Motor neuron (in vitro differentiated cells): ENCODE results near the gene FXYD7. TPM values are rescaled to one million over a fixed set of nuclear protein-coding genes. Genes with fewer than 3 reads are reported as not detected.

Source experiments
- ATAC-seq, 8 experiments: fragments of 200-7000 bp; cut with Tn5 transposase; replicated peaks in 6 of 8; 2 replicates each; pipeline ENCODE4 v1.8.0; 2021; ENCODE audit warnings: mild to moderate bottlenecking in 8 of 8, moderate library complexity in 8 of 8
- H3K27ac ChIP-seq, 2 donors: fragments of 250-450 bp; sonication (Bioruptor Pico); 2 replicates each; pipeline ENCODE4 v1.9.0; 2021; ENCODE audit warnings: antibody characterized with exemption in 2 of 2, mild to moderate bottlenecking in 2 of 2, moderate library complexity in 1 of 2
- H3K4me1 ChIP-seq, 2 donors: fragments of 250-450 bp; sonication (Bioruptor Pico); replicated peaks in 1 of 2; 2 replicates each; pipeline ENCODE4 v1.6.1; 2021; ENCODE audit warnings: antibody characterized with exemption in 2 of 2, mild to moderate bottlenecking in 2 of 2, moderate library complexity in 1 of 2
- H3K4me3 ChIP-seq, 5 donors: fragments of 250-450 bp; sonication (Bioruptor Pico); 2 replicates each; pipeline ENCODE4 v1.9.0; 2021; ENCODE audit warnings: antibody characterized with exemption in 5 of 5, mild to moderate bottlenecking in 5 of 5, moderate library complexity in 4 of 5
- WGBS, 10 experiments: fragments of 450-650 bp; shearing (Covaris generic); methylation state at CpG; one replicate each; pipeline ENCODE4 v1.0.0; 2022; 5-methylcytosine and 5-hydroxymethylcytosine counted together
- in situ Hi-C, 9 experiments: fragments of 400-800 bp; cut with MboI; loops; one replicate each; pipeline ENCODE4 v1.15.0; 2021; ENCODE audit warnings: low sequenced_read_pairs in 9 of 9, low pct_unique_long_range_greater_than_20kb in 2 of 9; ENCODE audit not compliant: unreplicated experiment in 9 of 9
- total RNA-seq, 8 experiments: library from RNA; unstranded; fragments of 300-600 nt; gene quantifications; 2 replicates each; pipeline versions ENCODE4 v1.2.3 to v1.2.4, GENCODE V29; 2022

Gene FXYD7
- total RNA-seq, 8 experiments from 2014 or later: 1.1 to 27.8 (median 14.5) TPM; not detected in 2

DNA sequence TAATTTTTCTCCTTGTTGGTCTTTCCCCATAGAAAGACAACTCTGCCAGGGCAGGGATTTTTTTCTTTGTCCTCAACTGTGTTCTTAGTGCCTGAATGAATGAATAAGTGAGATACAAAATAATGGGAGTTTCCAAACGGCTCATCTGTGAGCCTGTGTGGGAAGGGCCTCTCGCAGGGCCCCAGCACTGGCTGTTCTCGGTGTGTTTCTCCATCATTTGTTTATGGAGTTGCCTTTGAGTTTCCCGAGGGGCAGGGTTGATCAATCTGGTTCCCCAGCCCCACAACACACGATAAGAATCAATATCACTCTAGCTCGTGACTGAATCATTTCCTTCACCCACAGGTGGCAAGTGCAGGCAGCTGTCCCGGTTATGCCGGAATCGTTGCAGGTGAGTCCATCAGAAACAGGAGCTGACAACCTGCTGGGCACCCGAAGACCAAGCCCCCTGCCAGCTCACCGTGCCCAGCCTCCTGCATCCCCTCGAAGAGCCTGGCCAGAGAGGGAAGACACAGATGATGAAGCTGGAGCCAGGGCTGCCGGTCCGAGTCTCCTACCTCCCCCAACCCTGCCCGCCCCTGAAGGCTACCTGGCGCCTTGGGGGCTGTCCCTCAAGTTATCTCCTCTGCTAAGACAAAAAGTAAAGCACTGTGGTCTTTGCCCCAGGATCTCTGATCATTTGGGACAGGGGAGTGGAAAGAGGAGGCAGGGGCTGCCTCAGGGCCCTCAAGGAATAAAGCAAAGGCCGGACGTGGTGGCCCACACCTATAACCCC lies 26.4 kb downstream of the FXYD7 start:
- H3K4me3 ChIP-seq: no peak overlapping the region
- WGBS, 10 experiments: 44 to 100% (median 62%) methylated on average over 1 to 10 of the region's 18 CpGs; no CpG with 5 or more reads in 3 of the 10 experiments
- H3K4me1 ChIP-seq: peaks cover 0 to 6% of the 10 kb centered on the region in 2 donors
- ATAC-seq: no peak
- H3K27ac ChIP-seq: no peak overlapping the region
- in situ Hi-C loops: loop anchor here in 1 of 9 experiments (25.0 kb wide), 1 partner anchor 93 kb away; the partner anchor contains the start of gene USF2

DNA sequence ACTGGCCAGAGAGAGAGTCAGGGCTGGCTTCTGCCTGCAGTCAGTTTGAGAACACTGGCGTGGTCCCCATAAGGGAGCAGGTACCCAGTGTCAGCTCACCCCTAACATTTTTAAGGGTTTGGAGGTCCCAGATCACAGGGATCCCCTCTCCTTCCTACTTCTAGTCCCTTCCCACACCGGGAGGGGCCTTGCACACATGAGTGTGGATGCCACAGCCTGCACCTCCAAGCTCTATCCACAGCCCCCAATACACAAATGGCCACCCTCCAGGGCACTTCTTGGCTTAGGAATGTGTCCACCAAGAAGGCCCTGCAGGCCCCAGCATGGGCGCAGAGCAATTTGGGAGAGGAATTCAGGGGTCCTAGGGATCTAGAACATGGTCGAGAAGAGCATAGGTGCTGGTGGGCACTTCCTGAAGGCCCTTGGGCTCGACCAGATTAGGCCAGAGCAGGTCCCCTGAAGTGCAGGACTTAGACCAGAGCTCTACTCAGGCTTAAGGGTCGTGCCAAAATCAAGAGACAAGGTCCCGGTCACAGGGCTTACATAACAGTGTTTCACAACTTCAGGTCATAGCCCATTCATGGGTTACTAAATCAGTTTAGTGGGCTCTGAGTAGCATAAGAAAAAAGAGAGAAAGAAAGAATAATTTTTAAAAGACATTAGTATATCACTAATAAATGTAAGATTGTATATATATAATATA lies 27.5 kb downstream of the FXYD7 start:
- in situ Hi-C loops: loop anchor here in 1 of 9 experiments (25.0 kb wide), 1 partner anchor 92 kb away; the partner anchor contains the start of gene USF2
- Histone ChIP-seq H3K4me3 (no peak overlapping the region), H3K4me1 (peaks cover 0 to 6% of the 10 kb centered on the region in 2 donors), H3K27ac (no peak overlapping the region)
- ATAC-seq: no peak
- WGBS, 10 experiments: 0 to 92% (median 76%) methylated on average over 1 to 6 of the region's 7 CpGs; no CpG with 5 or more reads in 2 of the 10 experiments

DNA sequence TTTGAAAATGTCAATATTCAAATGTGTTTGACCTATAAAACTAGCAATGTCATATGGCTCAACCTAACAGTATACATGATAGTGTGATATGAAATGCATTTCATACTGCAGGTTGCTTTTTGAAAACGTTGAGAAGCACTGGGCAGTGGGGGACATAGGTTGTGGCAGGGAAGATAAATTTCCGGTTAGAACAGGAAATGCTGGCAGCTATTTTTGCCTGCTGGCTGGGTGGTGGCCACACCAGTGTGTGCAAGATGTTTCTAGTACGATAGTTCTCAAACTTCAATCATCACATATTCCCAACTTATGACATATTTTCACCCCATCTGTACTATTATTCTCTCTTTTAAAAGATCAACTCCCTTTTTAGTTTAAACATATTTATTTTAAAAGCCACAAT lies 28.7 kb downstream of the FXYD7 start:
- no peak for ATAC-seq
- in situ Hi-C loops: loop anchor here in 1 of 9 experiments (25.0 kb wide), 1 partner anchor 91 kb away; the partner anchor contains the start of gene USF2
- 0 to 100% (median 80%) methylated on average over 1 to 3 of the region's 3 CpGs; no CpG with 5 or more reads in 1 of the 10 experiments for WGBS, 10 experiments
- no peak overlapping the region for H3K4me3 ChIP-seq
- H3K27ac ChIP-seq: no peak overlapping the region
- H3K4me1 ChIP-seq: peaks cover 0 to 6% of the 10 kb centered on the region in 2 donors

DNA sequence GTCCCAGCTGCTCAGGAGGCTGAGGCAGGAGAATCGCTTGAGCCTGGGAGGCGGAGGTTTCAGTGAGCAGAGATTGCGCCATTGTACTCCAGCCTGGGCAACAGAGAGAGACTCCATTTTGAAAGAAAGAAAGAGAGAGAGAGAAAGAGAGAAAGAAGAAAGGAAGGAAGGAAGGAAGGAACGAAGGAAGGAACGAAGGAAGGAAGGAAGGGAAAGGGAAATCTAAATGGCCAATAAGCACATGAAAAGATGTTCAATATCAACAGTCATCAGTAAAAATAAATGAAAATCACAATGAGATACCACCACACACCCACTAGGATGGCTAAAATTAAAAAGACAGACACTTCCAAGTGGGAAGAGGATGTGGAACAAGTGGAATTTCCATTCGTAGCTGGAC lies 31.2 kb downstream of the FXYD7 start:
- Histone ChIP-seq H3K27ac (no peak overlapping the region), H3K4me1 (peaks cover 0 to under 1% of the 10 kb centered on the region in 2 donors), H3K4me3 (no peak overlapping the region)
- ATAC-seq: no peak
- WGBS, 10 experiments: 90 to 100% (median 95%) methylated on average over 3 to 6 of the region's 6 CpGs
- in situ Hi-C loops: loop anchor here in 1 of 9 experiments (25.0 kb wide), 1 partner anchor 88 kb away; the partner anchor contains the start of gene USF2

DNA sequence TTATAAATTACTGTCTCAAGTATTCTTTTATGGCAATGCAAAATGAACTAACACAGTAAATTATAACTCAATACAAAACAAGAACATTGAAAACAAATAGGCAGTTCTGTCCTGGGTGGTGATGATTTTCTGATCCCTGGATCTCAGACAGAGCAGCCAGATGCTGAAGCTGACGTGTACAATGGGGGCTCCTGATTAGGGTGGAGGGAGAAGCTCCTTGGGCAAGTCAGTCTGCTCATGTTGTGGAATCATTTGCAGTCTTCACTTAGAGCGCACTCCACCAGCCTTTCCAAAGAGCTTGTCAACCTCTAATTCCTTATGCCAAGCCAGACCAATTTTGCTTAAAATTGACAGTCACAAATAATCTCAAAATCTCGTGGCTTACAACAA lies 33.1 kb downstream of the FXYD7 start:
- H3K27ac ChIP-seq: no peak overlapping the region
- no peak for ATAC-seq
- H3K4me1 ChIP-seq: no peaks in the 10 kb centered on the region
- 0 to 90% (median 55%) methylated on average over 1 to 3 of the region's 3 CpGs; no CpG with 5 or more reads in 2 of the 10 experiments for WGBS, 10 experiments
- in situ Hi-C loops: no loop called here
- no peak overlapping the region for H3K4me3 ChIP-seq

DNA sequence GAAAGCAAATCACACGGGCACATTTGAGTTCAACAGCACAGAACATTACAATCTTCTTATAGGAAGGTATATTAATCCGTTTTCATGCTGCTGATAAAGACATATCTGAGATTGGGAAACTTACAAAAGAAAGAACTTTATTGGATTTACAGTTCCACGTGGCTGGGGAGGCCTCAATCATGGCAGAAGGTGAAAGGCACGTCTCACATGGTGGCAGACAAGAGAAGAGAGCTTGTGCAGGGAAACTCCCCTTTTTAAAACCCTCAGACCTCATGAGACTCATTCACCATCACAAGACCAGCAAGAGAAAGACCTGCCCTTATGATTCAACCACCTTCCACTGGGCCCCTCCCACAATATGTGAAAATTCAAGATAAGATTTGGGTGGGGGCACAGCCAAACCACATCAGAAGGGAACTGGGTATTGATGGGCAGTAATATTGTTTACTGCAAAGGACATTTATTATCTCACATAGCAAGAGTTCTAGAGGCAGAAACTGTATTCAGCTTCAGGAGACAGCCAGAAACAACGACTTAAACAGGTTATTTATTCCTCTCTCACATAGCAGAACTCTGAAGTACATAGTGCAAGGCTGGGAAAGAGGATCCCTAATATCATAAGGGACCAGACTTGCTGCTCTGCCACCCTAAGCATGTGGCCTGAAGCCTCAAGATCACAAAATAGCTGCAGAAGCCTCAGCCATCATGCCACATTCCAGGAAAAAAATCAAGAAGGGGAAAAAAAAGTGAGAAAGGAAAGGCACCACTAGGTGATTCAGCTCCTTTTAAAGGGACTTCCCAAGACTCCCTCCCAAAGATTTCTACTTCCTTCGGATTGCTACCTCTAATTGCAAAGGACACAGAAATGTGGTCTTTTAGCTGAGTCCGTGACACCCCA lies 34.6 kb downstream of the FXYD7 start:
- in situ Hi-C loops: no loop called here
- ATAC-seq: peak in 2 of 8 experiments; percentile 59 to 67
- 31 to 100% (median 71%) methylated on average over 1 to 6 of the region's 7 CpGs for WGBS, 10 experiments
- Histone ChIP-seq H3K27ac (no peak overlapping the region), H3K4me1 (no peaks in the 10 kb centered on the region), H3K4me3 (no peak overlapping the region)

DNA sequence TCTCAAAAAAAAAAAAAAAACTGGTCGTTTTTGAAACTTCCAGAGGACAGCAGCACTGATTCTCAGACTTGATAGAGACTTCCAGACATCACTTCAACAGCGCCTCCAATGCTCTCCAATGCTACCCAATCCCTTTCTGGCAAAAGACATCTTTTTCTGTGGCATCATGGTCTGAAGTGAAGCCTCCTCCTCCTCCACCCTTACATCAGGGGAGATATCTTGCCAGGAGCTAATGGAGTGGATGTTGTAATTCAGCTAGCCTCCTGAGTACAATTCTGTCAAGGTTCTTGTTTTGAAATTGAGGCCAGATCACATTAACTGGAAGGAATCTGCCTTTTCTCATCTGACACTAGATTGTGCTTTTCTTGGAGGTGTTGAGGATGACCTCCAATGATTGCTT lies 35.6 kb downstream of the FXYD7 start:
- ATAC-seq: no peak
- in situ Hi-C loops: no loop called here
- WGBS, 10 experiments: 0 to 56% (median 10%) methylated on average over 1 to 2 of the region's 2 CpGs; no CpG with 5 or more reads in 4 of the 10 experiments
- no peaks in the 10 kb centered on the region for H3K4me1 ChIP-seq
- no peak overlapping the region for H3K27ac ChIP-seq
- H3K4me3 ChIP-seq: no peak overlapping the region

DNA sequence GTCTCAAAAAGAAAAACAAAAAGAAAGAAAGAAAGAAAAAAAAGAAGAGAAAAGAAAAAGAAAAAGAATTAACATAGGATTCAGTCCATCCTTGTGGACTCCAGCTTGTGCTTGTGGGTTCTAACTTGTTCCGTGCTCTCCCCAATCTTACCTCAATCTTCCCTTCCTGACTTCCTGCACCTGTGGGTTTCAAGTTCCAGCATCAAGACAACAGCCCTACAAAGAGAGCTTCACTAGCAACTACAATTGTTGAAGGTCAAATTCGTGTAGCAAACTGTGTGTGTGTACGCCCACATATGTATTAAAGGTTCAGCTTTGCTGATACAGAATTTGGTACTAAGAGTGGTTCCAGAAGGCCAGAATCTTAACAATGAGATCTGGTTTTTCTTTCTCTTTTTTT lies 36.8 kb downstream of the FXYD7 start:
- Histone ChIP-seq H3K4me1 (no peaks in the 10 kb centered on the region), H3K4me3 (no peak overlapping the region), H3K27ac (no peak overlapping the region)
- 47 to 87% (median 80%) methylated on average over 2 to 3 of the region's 3 CpGs; no CpG with 5 or more reads in 1 of the 10 experiments for WGBS, 10 experiments
- no peak for ATAC-seq
- in situ Hi-C loops: no loop called here

DNA sequence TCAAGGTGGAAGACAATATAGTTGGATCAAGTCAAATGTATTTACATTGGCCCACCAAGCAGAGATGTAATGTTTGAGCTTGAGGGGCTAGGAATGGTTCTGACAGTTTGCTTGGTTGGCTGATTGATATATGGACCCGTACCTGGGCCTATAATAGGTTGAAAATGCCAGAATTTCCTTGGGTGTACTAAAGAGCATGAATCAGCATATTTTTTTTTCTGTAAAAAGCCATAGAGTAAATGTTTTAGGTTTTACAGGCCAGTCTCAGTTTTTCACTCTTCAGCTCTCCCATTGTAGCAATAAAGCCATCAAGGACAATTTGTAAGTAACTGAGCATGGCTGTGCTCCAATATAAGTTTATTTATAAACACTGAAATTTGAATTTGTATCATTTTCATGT lies 38.3 kb downstream of the FXYD7 start:
- H3K4me1 ChIP-seq: no peaks in the 10 kb centered on the region
- 25 to 100% (median 69%) methylated on average over 1 of the region's 1 CpG; no CpG with 5 or more reads in 4 of the 10 experiments for WGBS, 10 experiments
- in situ Hi-C loops: no loop called here
- no peak overlapping the region for H3K27ac ChIP-seq
- H3K4me3 ChIP-seq: no peak overlapping the region
- no peak for ATAC-seq

DNA sequence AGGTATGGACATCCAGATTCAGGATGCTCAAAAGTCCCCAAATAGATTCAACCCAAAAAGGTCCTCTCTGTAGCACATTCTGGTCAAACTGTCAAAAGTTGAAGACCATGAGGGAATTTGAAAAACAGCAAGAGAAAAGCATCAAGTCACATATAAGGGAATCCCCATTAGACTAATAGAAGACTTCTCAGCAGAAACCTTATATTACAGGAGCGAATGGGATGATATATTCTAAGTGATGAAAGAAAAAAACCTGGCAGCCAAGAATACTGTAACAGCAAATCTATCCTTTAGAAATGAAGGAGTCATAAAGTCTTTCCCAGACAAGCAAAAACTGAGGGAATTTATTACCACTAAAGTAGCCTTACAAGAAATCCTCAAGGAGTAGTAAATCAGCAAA lies 41.2 kb downstream of the FXYD7 start:
- no peak for ATAC-seq
- in situ Hi-C loops: no loop called here
- H3K4me3 ChIP-seq: no peak overlapping the region
- 43 to 83% (median 75%) methylated on average over 1 of the region's 1 CpG; no CpG with 5 or more reads in 1 of the 10 experiments for WGBS, 10 experiments
- no peak overlapping the region for H3K27ac ChIP-seq
- no peaks in the 10 kb centered on the region for H3K4me1 ChIP-seq

DNA sequence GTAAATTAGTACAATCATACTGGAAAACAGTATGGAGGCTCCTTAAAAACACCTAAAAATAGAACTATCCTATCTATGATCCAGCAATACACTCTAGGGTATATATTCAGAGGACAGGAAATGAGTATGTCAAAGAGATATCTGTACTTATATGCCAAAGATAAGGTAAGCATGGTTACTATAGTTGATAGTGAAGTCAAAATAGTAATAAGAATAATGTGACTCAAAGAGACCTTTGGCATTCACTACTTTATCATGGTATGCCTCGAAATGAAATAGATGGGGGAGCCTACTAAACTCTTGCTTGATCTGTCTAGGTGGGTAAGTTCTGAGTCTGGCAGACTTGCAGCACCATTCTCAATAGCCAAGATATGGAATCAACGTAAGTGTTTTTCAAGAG lies 41.8 kb downstream of the FXYD7 start:
- 29 to 100% (median 68%) methylated on average over 1 to 2 of the region's 2 CpGs for WGBS, 10 experiments
- Histone ChIP-seq H3K27ac (no peak overlapping the region), H3K4me1 (no peaks in the 10 kb centered on the region), H3K4me3 (no peak overlapping the region)
- in situ Hi-C loops: no loop called here
- ATAC-seq: no peak

DNA sequence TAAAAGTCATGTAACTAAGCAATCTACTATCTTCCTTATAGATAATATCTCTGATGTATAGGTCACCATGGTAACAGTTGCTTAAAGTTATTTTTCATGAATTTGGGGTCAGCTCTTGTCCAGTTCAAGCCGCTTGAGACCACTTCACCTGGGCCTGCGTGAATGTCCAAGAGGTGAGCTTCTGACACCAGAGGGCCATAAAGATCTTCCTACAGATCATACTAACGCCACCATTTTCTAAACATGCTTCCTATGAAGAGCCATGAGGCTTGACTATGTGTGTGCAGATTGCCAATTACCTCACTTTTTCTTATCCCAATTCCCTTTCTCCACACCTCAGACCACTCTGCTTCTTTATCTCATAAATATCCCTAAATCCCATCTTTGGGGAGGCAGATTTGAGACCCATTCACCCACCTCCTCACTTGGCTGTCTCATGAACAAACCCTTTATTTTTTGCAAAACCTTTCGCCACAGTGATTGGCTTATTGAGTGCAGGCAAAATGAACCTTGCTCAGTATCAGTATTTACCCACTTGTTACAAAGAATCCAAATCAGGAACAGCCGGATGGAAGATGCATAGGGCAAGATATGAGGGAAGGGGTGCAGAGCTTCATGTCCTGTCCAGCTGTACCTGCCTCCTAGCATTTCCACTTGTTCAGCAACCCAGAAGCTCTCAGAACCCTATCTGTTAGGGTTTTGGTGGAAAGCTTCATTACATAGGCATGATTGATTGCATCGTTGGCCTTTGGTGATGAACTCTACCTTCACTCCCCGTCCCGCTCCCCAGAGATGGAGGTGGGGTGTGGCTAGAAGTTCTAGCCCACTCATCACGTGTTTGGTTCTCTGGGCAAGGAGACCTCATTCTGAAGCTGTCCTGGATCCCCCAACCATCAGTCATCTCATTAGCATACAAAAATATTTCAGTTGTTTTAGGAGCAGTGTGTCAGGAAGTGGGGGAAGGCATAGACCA lies 51.2 kb downstream of the FXYD7 start:
- H3K27ac ChIP-seq: no peak overlapping the region
- H3K4me3 ChIP-seq: no peak overlapping the region
- in situ Hi-C loops: no loop called here
- no peaks in the 10 kb centered on the region for H3K4me1 ChIP-seq
- ATAC-seq: no peak
- 50 to 100% (median 81%) methylated on average over 1 to 9 of the region's 9 CpGs for WGBS, 10 experiments
